Measurements from ENCODE around the gene RPP40. TPM values are rescaled to one million over a fixed set of nuclear protein-coding genes. Genes with fewer than 3 reads are reported as not detected.

Gene RPP40
- total RNA-seq, 1 experiment from 2014 or later = 15.9 TPM

GRCh38 chr6:4967301-4968030 is 36.4 kb downstream of the RPP40 start:
- intact Hi-C loops (cut with micrococcal nuclease) = no loop called here
- Histone ChIP-seq H3K4me3 (replicated peaks in 1 of 2; ENCODE audit: low read depth in 1 of 2, low read length in 2 of 2) (no peak overlapping the region), H3K4me1 (ENCODE audit: control insufficient read depth in 1 of 2, insufficient read depth in 2 of 2, low read length in 2 of 2) (no peaks in the 10 kb centered on the region), H3K4me2 (ENCODE audit: low read length) (no peak overlapping the region), H3K9me2 (ENCODE audit: insufficient read depth) (no peaks in the 10 kb centered on the region), H3K79me2 (ENCODE audit: insufficient read depth, low read length) (no peaks in the 10 kb centered on the region), H4K20me1 (ENCODE audit: insufficient read depth) (no peaks in the 10 kb centered on the region), H3K27ac (ENCODE audit: low read depth, low read length) (no peak overlapping the region), H3K36me3 (ENCODE audit: control insufficient read depth in 1 of 2, insufficient read depth in 2 of 2, low read length in 2 of 2) (no peaks in the 10 kb centered on the region), H3K9ac (ENCODE audit: low read length) (no peak overlapping the region), H3K9me3 (ENCODE audit: control insufficient read depth in 1 of 2, insufficient read depth in 1 of 2, low read depth in 1 of 2, low read length in 2 of 2) (no peaks in the 10 kb centered on the region), H3K27me3 (ENCODE audit: insufficient read depth, low read length) (no peaks in the 10 kb centered on the region), H2AFZ (ENCODE audit: low read depth, low read length, poor library complexity, severe bottlenecking) (no peak overlapping the region)
- TF ChIP-seq EZH2 (IDR thresholded peaks at IDR 0.05) = no peak
- no peak for TF ChIP-seq YY1 (IDR thresholded peaks at IDR 0.05; ENCODE audit: extremely low read depth, insufficient replicate concordance, low read depth, low read length)
- no peak for TF ChIP-seq EZH2phosphoT487 (IDR thresholded peaks at IDR 0.05; ENCODE audit: borderline replicate concordance)
- no peak for TF ChIP-seq CBX3 (IDR thresholded peaks at IDR 0.05; ENCODE audit: low read depth)
- no peak for TF ChIP-seq SP1 (IDR thresholded peaks at IDR 0.05; ENCODE audit: low read depth)
- no peak for TF ChIP-seq TCF7L2 (IDR thresholded peaks at IDR 0.05; ENCODE audit: borderline replicate concordance, extremely low read depth, insufficient read depth, insufficient read length)
- TF ChIP-seq ZFX (IDR thresholded peaks at IDR 0.05) = no peak
- TF ChIP-seq EGR1 (IDR thresholded peaks at IDR 0.05; ENCODE audit: low read depth) = no peak
- ATAC-seq (no peak), DNase-seq (ENCODE audit: low read depth, low spot score) (no peak)
- POLR2A ChIA-PET = no interaction called here
- no TSS peak for BruUV-seq (replicated peaks)
- CTCF ChIA-PET = interaction anchor here (0.7 to 1.2 kb wide), 3 partner anchors 10 to 90 kb away, joined by 3 read pairs; no protein-coding TSS in a partner anchor
- RAD21 ChIA-PET (ENCODE audit: low non-redundant PET in 1 of 2, low total read pairs in 2 of 2, uncharacterized antibody in 2 of 2, unreplicated experiment in 2 of 2) = no interaction called here

GRCh38 chr6:4965562-4966389 is 38.1 kb downstream of the RPP40 start:
- ChIA-PET CTCF (no interaction called here), RAD21 (ENCODE audit: low non-redundant PET in 1 of 2, low total read pairs in 2 of 2, uncharacterized antibody in 2 of 2, unreplicated experiment in 2 of 2) (no interaction called here), POLR2A (no interaction called here)
- Histone ChIP-seq H3K79me2 (ENCODE audit: insufficient read depth, low read length) (no peaks in the 10 kb centered on the region), H3K4me1 (ENCODE audit: control insufficient read depth in 1 of 2, insufficient read depth in 2 of 2, low read length in 2 of 2) (no peaks in the 10 kb centered on the region), H4K20me1 (ENCODE audit: insufficient read depth) (no peaks in the 10 kb centered on the region), H3K4me2 (ENCODE audit: low read length) (no peak overlapping the region), H3K36me3 (ENCODE audit: control insufficient read depth in 1 of 2, insufficient read depth in 2 of 2, low read length in 2 of 2) (no peaks in the 10 kb centered on the region), H3K4me3 (replicated peaks in 1 of 2; ENCODE audit: low read depth in 1 of 2, low read length in 2 of 2) (no peak overlapping the region), H3K27ac (ENCODE audit: low read depth, low read length) (no peak overlapping the region), H2AFZ (ENCODE audit: low read depth, low read length, poor library complexity, severe bottlenecking) (no peak overlapping the region), H3K9ac (ENCODE audit: low read length) (no peak overlapping the region), H3K9me2 (ENCODE audit: insufficient read depth) (no peaks in the 10 kb centered on the region), H3K27me3 (ENCODE audit: insufficient read depth, low read length) (no peaks in the 10 kb centered on the region), H3K9me3 (ENCODE audit: control insufficient read depth in 1 of 2, insufficient read depth in 1 of 2, low read depth in 1 of 2, low read length in 2 of 2) (no peaks in the 10 kb centered on the region)
- DNase-seq (ENCODE audit: low read depth, low spot score) (no peak), ATAC-seq (no peak)
- intact Hi-C loops (cut with micrococcal nuclease) = no loop called here
- BruUV-seq (replicated peaks) = no TSS peak
- TF ChIP-seq CEBPB (IDR thresholded peaks at IDR 0.05; ENCODE audit: low read depth) = no peak
- no peak for TF ChIP-seq POLR2A (IDR thresholded peaks at IDR 0.05; ENCODE audit: borderline replicate concordance, extremely low read depth, insufficient read depth, insufficient read length)
- TF ChIP-seq ZNF274 (IDR thresholded peaks at IDR 0.05; ENCODE audit: low read depth, low read length) = no peak
- no peak for TF ChIP-seq CTCF (IDR thresholded peaks at IDR 0.05 in 2 of 3, conservative IDR thresholded peaks at IDR 0.05 in 1 of 3; ENCODE audit: borderline replicate concordance in 1 of 3, insufficient read depth in 1 of 3, low read depth in 2 of 3, low read length in 2 of 3)
- TF ChIP-seq TCF7L2 (IDR thresholded peaks at IDR 0.05; ENCODE audit: borderline replicate concordance, extremely low read depth, insufficient read depth, insufficient read length) = no peak
- TF ChIP-seq ZFX (IDR thresholded peaks at IDR 0.05) = no peak
- no peak for TF ChIP-seq ZBTB33 (IDR thresholded peaks at IDR 0.05; ENCODE audit: extremely low read depth, insufficient replicate concordance, low read length)
